H1 (cell line): ENCODE measurements around the gene SLC39A7. TPM values are rescaled to one million over a fixed set of nuclear protein-coding genes. Genes with fewer than 3 reads are reported as not detected.
"Not testable (repeated sequence)": the region's sequence is repeated elsewhere in the genome, so short reads cannot be mapped to it uniquely, and the experiment has no call there.

Experiments used
- CTCF ChIA-PET: fragments of 300-600 bp; sonication (Branson Sonifier 250); formaldehyde crosslinking; loops from one replicate; lab custom pipeline; 2021; ENCODE audit not compliant: partially characterized antibody; lab: Charles Lee
- POLR2A ChIA-PET: fragments of 300-600 bp; sonication (Branson Sonifier 250); formaldehyde crosslinking; loops from one replicate; lab custom pipeline; 2021; ENCODE audit warnings: inconsistent platforms; ENCODE audit not compliant: partially characterized antibody; lab: Charles Lee
- DNase-seq, 2 experiments: peaks; one replicate each; pipeline versions ENCODE4 v3.0.0 to v3.0.0-alpha.2; 2010 to 2022; ENCODE audit warnings: low spot score in 2 of 2, low read depth in 1 of 2, mixed read lengths in 1 of 2
- FAIRE-seq: peaks from 2 replicates; lab custom pipeline; 2011; peaks lifted over from hg19 to GRCh38; lab: Jason Lieb, UNC
- H2AFZ ChIP-seq: 2 replicates; pipeline ENCODE4 v1.8.1; 2012; ENCODE audit warnings: low read length, inconsistent platforms
- H2AK5ac ChIP-seq: 2 replicates; pipeline ENCODE4 v1.6.1; 2013; ENCODE audit warnings: low read depth, low read length
- H2BK120ac ChIP-seq: replicated peaks from 2 replicates; pipeline ENCODE3; 2013; ENCODE audit warnings: low read depth, low read length, inconsistent platforms
- H2BK12ac ChIP-seq: 2 replicates; pipeline ENCODE4 v1.6.1; 2013; ENCODE audit warnings: low read depth, low read length
- H2BK15ac ChIP-seq: 2 replicates; pipeline ENCODE4 v1.6.1; 2013; ENCODE audit warnings: low read length
- H2BK20ac ChIP-seq: 2 replicates; pipeline ENCODE4 v1.6.1; 2013; ENCODE audit warnings: low read length
- H2BK5ac ChIP-seq: 2 replicates; pipeline ENCODE4 v1.6.1; 2013; ENCODE audit warnings: low read depth, low read length
- H3K14ac ChIP-seq: 2 replicates; pipeline ENCODE4 v1.6.1; 2013; ENCODE audit warnings: inconsistent platforms; ENCODE audit not compliant: insufficient read length
- H3K18ac ChIP-seq: 2 replicates; pipeline ENCODE4 v1.6.1; 2013; ENCODE audit warnings: low read length; ENCODE audit errors: extremely low read depth
- H3K23ac ChIP-seq: 2 replicates; pipeline ENCODE4 v1.6.1; 2013; ENCODE audit warnings: inconsistent platforms; ENCODE audit not compliant: insufficient read length
- H3K23me2 ChIP-seq: 2 replicates; pipeline ENCODE4 v1.6.1; 2013; ENCODE audit warnings: low read depth, low read length
- H3K27ac ChIP-seq: 2 replicates; pipeline ENCODE4 v1.6.1; 2011; ENCODE audit warnings: low read depth, low read length, inconsistent platforms
- H3K27me3 ChIP-seq, 4 experiments: replicated peaks in 1 of 4; 1 replicate in 1 of 4; 2 replicates in 3 of 4; pipeline versions ENCODE4 v1.6.1 to v1.8.1; 2011 to 2013; ENCODE audit warnings: low read length in 3 of 4, mild to moderate bottlenecking in 3 of 4, inconsistent platforms in 2 of 4, mixed read lengths in 2 of 4, moderate library complexity in 1 of 4; ENCODE audit not compliant: control insufficient read depth in 3 of 4, insufficient read depth in 3 of 4; ENCODE audit errors: extremely low read depth in 1 of 4
- H3K36me3 ChIP-seq, 4 experiments: 2 replicates each; pipeline versions ENCODE4 v1.6.1 to v1.8.1; 2011 to 2013; ENCODE audit warnings: mild to moderate bottlenecking in 4 of 4, low read length in 3 of 4, moderate library complexity in 2 of 4, control low read depth in 1 of 4, inconsistent platforms in 1 of 4; ENCODE audit not compliant: insufficient read depth in 4 of 4, control insufficient read depth in 2 of 4
- H3K4ac ChIP-seq: replicated peaks from 2 replicates; pipeline ENCODE3; 2013; ENCODE audit warnings: low read length, low read depth, mixed read lengths, inconsistent platforms; ENCODE audit not compliant: insufficient read length
- H3K4me1 ChIP-seq, 4 experiments: replicated peaks in 1 of 4; 1 replicate in 1 of 4; 2 replicates in 3 of 4; pipeline versions ENCODE4 v1.6.1 to v1.8.1; 2011 to 2013; ENCODE audit warnings: low read length in 3 of 4, inconsistent platforms in 2 of 4, mixed read lengths in 1 of 4; ENCODE audit not compliant: insufficient read depth in 4 of 4, control insufficient read depth in 3 of 4
- H3K4me2 ChIP-seq, 2 experiments: 2 replicates each; pipeline versions ENCODE4 v1.6.1 to v1.8.1; 2011 to 2013; ENCODE audit warnings: low read depth in 2 of 2, low read length in 2 of 2, control low read depth in 1 of 2, inconsistent platforms in 1 of 2, mild to moderate bottlenecking in 1 of 2; ENCODE audit not compliant: insufficient read depth in 1 of 2
- H3K4me3 ChIP-seq, 4 experiments: fragments of 200-600, 300-600 bp in 1 of 4; sonication (generic), shearing (Covaris generic), sonication (Bioruptor Twin) in 1 of 4; 2 replicates each; pipeline versions ENCODE4 v1.5.1 to v1.8.1; 2011 to 2016; ENCODE audit warnings: low read length in 4 of 4, low read depth in 3 of 4, control low read depth in 2 of 4, inconsistent platforms in 2 of 4, mild to moderate bottlenecking in 2 of 4, mixed read lengths in 1 of 4, moderate library complexity in 1 of 4; ENCODE audit not compliant: insufficient read depth in 2 of 4; ENCODE audit errors: extremely low read depth in 1 of 4
- H3K56ac ChIP-seq: replicated peaks from 2 replicates; pipeline ENCODE3; 2013; ENCODE audit warnings: low read depth, mild to moderate bottlenecking, mixed read lengths, low read length, inconsistent platforms; ENCODE audit not compliant: insufficient read length
- H3K79me1 ChIP-seq: 2 replicates; pipeline ENCODE4 v1.6.1; 2013; ENCODE audit warnings: low read depth, low read length, control low read depth
- H3K79me2 ChIP-seq, 2 experiments: 2 replicates each; pipeline versions ENCODE4 v1.6.1 to v1.8.1; 2012 to 2013; ENCODE audit warnings: low read length in 2 of 2, mild to moderate bottlenecking in 2 of 2, inconsistent platforms in 1 of 2; ENCODE audit not compliant: insufficient read depth in 2 of 2, control insufficient read depth in 1 of 2
- H3K9ac ChIP-seq, 4 experiments: replicated peaks in 1 of 4; 1 replicate in 1 of 4; 2 replicates in 3 of 4; pipeline versions ENCODE4 v1.6.1 to v1.8.1; 2011 to 2013; ENCODE audit warnings: low read depth in 3 of 4, low read length in 3 of 4, control low read depth in 2 of 4, mild to moderate bottlenecking in 2 of 4, moderate library complexity in 2 of 4, inconsistent platforms in 1 of 4; ENCODE audit errors: extremely low read depth in 1 of 4
- H3K9me3 ChIP-seq, 2 experiments: 2 replicates each; pipeline versions ENCODE4 v1.6.1 to v1.8.1; 2012 to 2013; ENCODE audit warnings: mild to moderate bottlenecking in 2 of 2, moderate library complexity in 2 of 2, control low read depth in 1 of 2, inconsistent platforms in 1 of 2, low read depth in 1 of 2, low read length in 1 of 2, mixed read lengths in 1 of 2; ENCODE audit not compliant: insufficient read depth in 2 of 2
- H4K20me1 ChIP-seq, 2 experiments: replicated peaks in 1 of 2; 2 replicates each; pipeline versions ENCODE3 to v1.8.1; 2011 to 2013; ENCODE audit warnings: inconsistent platforms in 2 of 2, low read length in 2 of 2, mild to moderate bottlenecking in 1 of 2; ENCODE audit not compliant: insufficient read depth in 2 of 2, control insufficient read depth in 1 of 2
- H4K5ac ChIP-seq: 2 replicates; pipeline ENCODE4 v1.6.1; 2013; ENCODE audit warnings: low read length, low read depth, mixed read lengths, inconsistent platforms; ENCODE audit not compliant: insufficient read length
- H4K8ac ChIP-seq: 2 replicates; pipeline ENCODE4 v1.8.0; 2013; ENCODE audit warnings: mild to moderate bottlenecking, moderate library complexity, low read length, inconsistent platforms; ENCODE audit not compliant: insufficient read depth; ENCODE audit errors: extremely low read depth
- H4K91ac ChIP-seq: replicated peaks from 2 replicates; pipeline ENCODE3; 2013; ENCODE audit warnings: low read length, mixed read lengths, inconsistent platforms; ENCODE audit not compliant: insufficient read length
- JUND ChIP-seq: IDR thresholded peaks from 2 replicates; pipeline ENCODE4 v1.6.1; 2011; ENCODE audit warnings: mild to moderate bottlenecking, improper control_type of control experiment, low read length
- WGBS, 2 experiments: shearing (Covaris generic) in 1 of 2; methylation state at CpG; one replicate each; pipeline versions ENCODE4 v1.1.6 to v1.1.7; 2013 to 2015; ENCODE audit warnings: low lambda C conversion rate in 2 of 2, mixed read lengths in 2 of 2, inconsistent platforms in 1 of 2, low coverage in 1 of 2, missing lambda C conversion rate in 1 of 2; ENCODE audit not compliant: insufficient replicate concordance in 2 of 2, insufficient coverage in 1 of 2, insufficient read length in 1 of 2; ENCODE audit errors: extremely low coverage in 1 of 2, missing lambda C conversion rate in 1 of 2; 5-methylcytosine and 5-hydroxymethylcytosine counted together
- polyA plus RNA-seq, 7 experiments: library from polyadenylated mRNA; depleted of rRNA in 3 of 7; stranded (reverse) in 5 of 7; unstranded in 2 of 7; fragments of >200 nt in 5 of 7; fragments of 200-250 nt in 2 of 7; gene quantifications; 1 replicate in 5 of 7; 2 replicates in 1 of 7; 4 replicates in 1 of 7; pipeline versions ENCODE4 v1.2.1 to v1.2.3, GENCODE V29; 2011 to 2013; ENCODE audit warnings: missing spikeins in 2 of 7, mixed read lengths in 2 of 7
- total RNA-seq: library from RNA; stranded (reverse); fragmentation: NEBNext Ultra II Directional; extraction: Animal tissue kit (Norgen Biotek cat#: 25700); gene quantifications from 2 replicates; pipeline ENCODE4 v1.2.1, GENCODE V29; 2021

Gene SLC39A7
- total and polyA plus RNA-seq, 2 of the 8 experiments (the other 6 are each of a cell fraction or from before 2014, with no cell fraction given) = 63.3 to 123 TPM

DNA sequence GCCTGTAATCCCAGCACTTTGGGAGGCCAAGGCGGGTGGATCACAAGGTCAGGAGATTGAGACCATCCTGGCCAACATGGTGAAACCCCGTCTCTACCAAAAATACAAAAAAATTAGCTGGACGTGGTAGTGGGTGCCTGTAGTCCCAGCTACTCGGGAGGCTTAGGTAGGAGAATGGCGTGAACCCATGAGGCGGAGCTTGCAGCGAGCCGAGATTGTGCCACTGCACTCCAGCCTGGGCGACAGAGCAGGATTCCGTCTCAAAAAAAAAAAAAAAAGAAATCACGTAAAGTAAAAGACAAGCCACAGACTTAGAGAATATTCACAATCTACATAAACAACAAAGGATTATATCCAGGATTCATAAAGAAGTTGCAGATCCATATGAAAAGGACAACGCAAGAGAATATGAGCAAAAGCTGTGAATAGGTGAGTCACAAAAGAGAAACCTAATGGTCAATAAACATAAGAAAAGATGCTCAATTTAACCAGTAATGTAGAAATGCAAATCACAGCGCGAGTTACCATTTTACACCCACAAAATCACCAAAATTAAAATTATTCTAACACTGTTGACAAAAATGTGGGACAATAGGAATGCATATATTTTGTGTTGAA lies 25.9 kb downstream of the SLC39A7 start:
- WGBS, 2 experiments = 17% methylated on average over 11 of the region's 14 CpGs; no CpG with 5 or more reads in 1 of the 2 experiments
- not testable (repeated sequence) for H2BK20ac ChIP-seq, H2AFZ ChIP-seq, H3K79me1 ChIP-seq, H3K4ac ChIP-seq, H3K27ac ChIP-seq, H4K8ac ChIP-seq, H3K56ac ChIP-seq, H2BK5ac ChIP-seq, H4K5ac ChIP-seq, DNase-seq, H3K27me3 ChIP-seq, FAIRE-seq, H4K91ac ChIP-seq, H2BK12ac ChIP-seq, H4K20me1 ChIP-seq, H3K18ac ChIP-seq, H3K23me2 ChIP-seq, H2BK120ac ChIP-seq, H2AK5ac ChIP-seq, H2BK15ac ChIP-seq, H3K23ac ChIP-seq, H3K9ac ChIP-seq, H3K9me3 ChIP-seq, H3K14ac ChIP-seq, H3K79me2 ChIP-seq, H3K36me3 ChIP-seq
- ChIA-PET POLR2A (interaction anchor here (3.2 kb wide), 1 partner anchor 45 kb away, joined by 10 read pairs; the partner anchor contains the start of genes RPS18 and VPS52), CTCF (interaction anchor here (0.6 to 1.8 kb wide), 8 partner anchors 9 to 236 kb away, joined by 3 to 7 read pairs (median 4); no protein-coding TSS in a partner anchor)
- peak overlapping the region; percentile 1 to 55; a peak in 3 of 4 replicates for H3K4me2 ChIP-seq
- H3K4me1 ChIP-seq = peaks cover 0 to 11% (median 2%) of the 10 kb centered on the region in 4 experiments; a peak in 2 of 7 replicates
- peak overlapping the region in 1 of 4 experiments; percentile 38; a peak in 3 of 8 replicates for H3K4me3 ChIP-seq
- peak; percentile 42; the same call in 1 of the 2 replicates for TF ChIP-seq JUND
